Activated T-helper 1 cell treated with anti-CD3 and anti-CD28 coated beads, Interleukin-12 subunit alpha, Interleukin-12 subunit beta, Interleukin-2, Interleukin-4 antibody, amounts not matched to agents 30 ng/mL and 10 ng/mL and 1 ng/mL, durations not matched to agents 14 hours and 24 hours and 36 hours (primary cell): Measurements from ENCODE around the gene ATOH8. TPM values are rescaled to one million over a fixed set of nuclear protein-coding genes. Genes with fewer than 3 reads are reported as not detected.

Source experiments
- DNase-seq: peaks from one replicate; pipeline ENCODE4 v3.0.0; 2021; ENCODE audit warnings: low spot score
- H3K27ac Mint-ChIP-seq: one replicate; pipeline ENCODE4 v1.8.0; 2021; ENCODE audit warnings: mild to moderate bottlenecking, mixed read lengths
- H3K27me3 Mint-ChIP-seq: one replicate; pipeline ENCODE4 v1.8.0; 2022; ENCODE audit warnings: mild to moderate bottlenecking, moderate library complexity, mixed read lengths; ENCODE audit not compliant: insufficient read depth
- H3K36me3 Mint-ChIP-seq: one replicate; pipeline ENCODE4 v1.8.0; 2021; ENCODE audit warnings: low read depth, mixed read lengths
- H3K4me1 Mint-ChIP-seq: one replicate; pipeline ENCODE4 v1.8.0; 2021; ENCODE audit warnings: low read depth, mixed read lengths
- H3K4me3 Mint-ChIP-seq: one replicate; pipeline ENCODE4 v1.8.0; 2021; ENCODE audit warnings: mild to moderate bottlenecking, moderate library complexity, mixed read lengths
- H3K9me3 Mint-ChIP-seq: one replicate; pipeline ENCODE4 v1.8.0; 2021; ENCODE audit warnings: mixed read lengths
- intact Hi-C: fragments of 100-400 bp; cut with micrococcal nuclease; formaldehyde crosslinking; loops from one replicate; pipeline ENCODE4 v1.15.1; 2024
- total RNA-seq: library from RNA; stranded (reverse); gene quantifications from 2 replicates; pipeline ENCODE4 v1.2.3, GENCODE V29; 2022

Gene ATOH8
- total RNA-seq, 1 donor from 2014 or later = 0.47 TPM

DNA sequence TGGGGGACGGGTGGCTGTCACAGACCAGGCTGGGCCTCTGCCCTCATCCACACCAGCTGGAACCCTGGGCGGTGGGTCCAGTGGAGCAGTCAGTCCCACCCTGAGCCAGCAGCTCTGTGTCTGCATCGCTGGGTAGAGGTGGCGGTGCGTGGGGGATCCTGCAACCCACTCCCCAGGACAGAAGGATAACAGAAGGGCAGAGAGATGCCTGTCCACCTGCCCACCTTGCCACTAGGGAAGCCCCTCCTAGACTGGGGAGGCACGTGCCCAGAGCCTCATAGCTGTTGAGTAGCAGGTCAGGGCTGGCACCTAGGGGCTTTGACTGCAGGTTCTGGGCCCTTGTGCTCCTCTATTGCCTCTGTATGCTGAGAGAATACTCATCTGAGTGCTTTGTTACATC is 2.4 kb downstream of the ATOH8 start:
- H3K27ac Mint-ChIP-seq = no peak overlapping the region
- H3K4me1 Mint-ChIP-seq = peaks cover 13% of the 10 kb centered on the region
- intact Hi-C loops = no loop called here

DNA sequence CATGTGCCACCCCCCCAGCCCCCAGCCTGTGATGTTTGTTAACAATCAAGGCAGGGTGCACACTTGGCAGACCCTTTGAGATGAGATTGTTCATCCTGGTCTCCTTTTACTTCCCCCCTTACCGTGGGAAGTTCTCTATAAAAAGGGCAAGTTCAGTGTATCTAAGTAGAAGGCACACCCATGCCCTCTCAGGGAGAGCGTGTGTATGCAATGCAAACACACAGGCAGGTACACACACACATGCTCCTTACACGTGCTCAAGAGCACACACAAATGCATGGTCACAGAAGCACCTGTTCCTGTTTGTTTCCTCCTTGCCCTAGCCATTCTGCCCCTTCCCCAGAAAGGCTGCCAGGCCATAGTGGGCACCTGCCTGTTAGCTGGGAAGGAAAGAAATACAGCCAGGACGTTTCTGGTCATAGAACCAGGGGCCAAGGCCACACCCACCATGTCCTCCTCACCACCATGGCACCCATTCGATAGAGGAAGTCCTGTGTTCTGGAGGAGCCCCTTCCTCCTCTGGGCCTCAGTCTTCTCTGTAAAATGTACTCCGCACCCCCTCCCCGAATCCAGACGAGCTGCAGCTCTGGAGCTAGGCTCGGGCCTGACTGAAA is 3.1 kb downstream of the ATOH8 start:
- peak overlapping the region; percentile 17 for H3K4me3 Mint-ChIP-seq
- no peak for DNase-seq
- intact Hi-C loops = no loop called here
- no peaks in the 10 kb centered on the region for H3K9me3 Mint-ChIP-seq
- peaks cover 13% of the 10 kb centered on the region for H3K4me1 Mint-ChIP-seq
- H3K36me3 Mint-ChIP-seq = no peaks in the 10 kb centered on the region
- H3K27me3 Mint-ChIP-seq = peaks cover 50% of the 10 kb centered on the region
- no peak overlapping the region for H3K27ac Mint-ChIP-seq

More for the DNA sequence above, 2.4 kb downstream of the ATOH8 start:
- Mint-ChIP-seq H3K4me3 (no peak overlapping the region), H3K36me3 (no peaks in the 10 kb centered on the region), H3K9me3 (no peaks in the 10 kb centered on the region), H3K27me3 (peaks cover 55% of the 10 kb centered on the region)
- DNase-seq = no peak

DNA sequence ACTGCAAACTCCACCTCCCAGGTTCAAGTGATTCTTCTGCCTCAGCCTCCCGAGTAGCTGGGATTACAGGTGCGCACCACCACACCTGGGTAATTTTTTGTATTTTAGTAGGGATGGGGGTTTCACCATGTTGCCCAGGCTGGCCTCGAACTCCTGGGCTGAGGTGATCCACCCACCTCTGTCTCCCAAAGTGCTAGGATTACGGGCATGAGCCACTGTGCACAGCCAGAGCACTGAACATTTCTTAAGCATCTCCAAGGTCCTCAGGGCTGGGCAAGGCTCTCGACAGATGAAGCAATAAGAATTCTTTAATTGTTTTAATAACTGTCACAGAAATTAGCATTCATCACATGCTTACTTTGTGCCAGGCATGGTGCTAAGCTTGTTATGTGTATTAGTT is 4.1 kb downstream of the ATOH8 start:
- no peak overlapping the region for H3K27ac Mint-ChIP-seq
- no peaks in the 10 kb centered on the region for H3K9me3 Mint-ChIP-seq
- H3K4me3 Mint-ChIP-seq = no peak overlapping the region
- DNase-seq = no peak
- intact Hi-C loops = no loop called here
- peaks cover 52% of the 10 kb centered on the region for H3K27me3 Mint-ChIP-seq
- H3K36me3 Mint-ChIP-seq = no peaks in the 10 kb centered on the region
- peaks cover 13% of the 10 kb centered on the region for H3K4me1 Mint-ChIP-seq

DNA sequence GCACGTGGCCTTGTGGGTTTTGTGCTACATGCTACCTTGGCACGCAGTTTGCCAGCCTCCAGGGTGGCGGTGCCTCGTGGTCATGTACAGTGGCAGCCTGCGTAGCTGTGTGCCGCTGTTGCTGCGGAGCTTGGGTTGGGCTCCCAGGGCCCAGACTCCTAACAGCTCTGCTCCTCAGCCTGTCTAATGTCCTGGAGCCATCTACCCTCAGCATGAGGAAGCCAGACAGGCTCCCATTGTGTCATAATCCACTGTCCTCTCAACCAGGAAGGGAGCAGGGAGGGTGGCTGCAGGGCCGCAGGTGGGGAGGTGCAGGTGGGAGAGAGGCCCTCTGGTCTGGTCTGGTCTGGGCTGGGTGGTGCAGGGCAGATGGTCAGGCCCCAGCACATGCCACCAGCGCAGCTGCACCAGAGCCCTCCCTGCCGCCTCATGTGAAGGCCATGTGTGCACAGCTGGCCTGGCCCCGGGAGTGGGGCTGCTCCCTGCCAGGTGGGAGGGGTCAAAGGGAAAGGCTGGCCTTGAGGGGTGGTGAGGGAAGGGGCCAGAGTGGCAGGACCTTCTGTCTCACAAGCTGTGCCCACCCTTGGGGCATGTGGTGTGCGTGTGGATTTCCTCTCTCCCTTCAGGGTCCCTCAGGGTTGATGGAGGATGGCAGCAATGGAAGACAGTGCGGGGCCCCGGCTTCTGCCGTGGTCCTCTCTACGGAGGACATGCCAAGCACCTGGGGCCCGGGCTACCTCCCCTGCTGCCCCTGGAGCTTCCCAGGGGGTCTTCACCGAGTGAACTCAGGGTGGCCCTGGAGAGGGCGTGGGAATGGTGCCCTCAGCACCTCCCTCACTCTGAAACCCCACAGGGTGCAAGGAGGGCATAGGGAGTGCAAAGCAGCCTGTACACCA is 4.8 kb downstream of the ATOH8 start:
- H3K9me3 Mint-ChIP-seq = no peaks in the 10 kb centered on the region
- no peak for DNase-seq
- H3K4me1 Mint-ChIP-seq = peaks cover 13% of the 10 kb centered on the region
- intact Hi-C loops = no loop called here
- H3K27me3 Mint-ChIP-seq = peaks cover 53% of the 10 kb centered on the region
- H3K4me3 Mint-ChIP-seq = no peak overlapping the region
- no peak overlapping the region for H3K27ac Mint-ChIP-seq
- H3K36me3 Mint-ChIP-seq = no peaks in the 10 kb centered on the region

DNA sequence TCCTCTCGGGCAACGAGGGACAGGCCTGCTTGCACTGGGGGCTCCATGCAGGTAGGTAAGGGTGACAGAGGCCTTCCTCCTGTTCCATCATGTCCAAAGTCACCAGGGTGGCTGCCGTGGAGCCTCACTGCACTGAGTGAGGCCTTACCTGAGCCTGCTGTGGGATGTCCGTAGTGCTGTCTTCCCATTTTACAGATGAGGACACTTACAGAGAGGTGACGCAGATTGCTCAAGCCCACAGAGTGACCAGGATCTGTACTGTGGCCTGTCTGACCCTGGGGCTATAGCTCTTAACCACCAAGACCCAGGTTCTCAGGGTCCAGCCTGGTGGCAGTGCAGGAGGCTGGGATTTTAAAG is 5.4 kb downstream of the ATOH8 start:
- H3K27ac Mint-ChIP-seq = no peak overlapping the region
- H3K36me3 Mint-ChIP-seq = no peaks in the 10 kb centered on the region
- no peak for DNase-seq
- no peak overlapping the region for H3K4me3 Mint-ChIP-seq
- H3K4me1 Mint-ChIP-seq = peaks cover 13% of the 10 kb centered on the region
- intact Hi-C loops = no loop called here
- no peaks in the 10 kb centered on the region for H3K9me3 Mint-ChIP-seq
- H3K27me3 Mint-ChIP-seq = peaks cover 54% of the 10 kb centered on the region

DNA sequence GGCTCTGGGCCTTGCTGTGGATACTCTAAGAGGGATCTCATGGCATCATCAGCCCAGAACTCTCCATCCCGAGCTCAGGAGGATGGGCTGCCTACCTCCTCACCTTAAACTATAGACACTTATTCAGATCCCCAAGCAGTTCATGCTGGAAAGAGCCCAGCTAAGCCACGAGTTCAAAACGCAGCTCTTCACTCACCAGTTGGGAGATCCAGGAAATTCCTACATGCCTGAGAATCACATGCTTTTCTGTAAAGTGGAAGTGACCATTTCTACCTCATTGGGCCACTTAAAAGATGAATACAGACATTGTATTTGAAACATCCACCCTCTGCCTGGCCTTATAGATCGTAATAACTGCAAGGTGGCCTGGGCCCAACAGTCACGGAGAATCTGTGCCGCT is 6.6 kb downstream of the ATOH8 start:
- Mint-ChIP-seq H3K27ac (no peak overlapping the region), H3K9me3 (no peaks in the 10 kb centered on the region)

DNA sequence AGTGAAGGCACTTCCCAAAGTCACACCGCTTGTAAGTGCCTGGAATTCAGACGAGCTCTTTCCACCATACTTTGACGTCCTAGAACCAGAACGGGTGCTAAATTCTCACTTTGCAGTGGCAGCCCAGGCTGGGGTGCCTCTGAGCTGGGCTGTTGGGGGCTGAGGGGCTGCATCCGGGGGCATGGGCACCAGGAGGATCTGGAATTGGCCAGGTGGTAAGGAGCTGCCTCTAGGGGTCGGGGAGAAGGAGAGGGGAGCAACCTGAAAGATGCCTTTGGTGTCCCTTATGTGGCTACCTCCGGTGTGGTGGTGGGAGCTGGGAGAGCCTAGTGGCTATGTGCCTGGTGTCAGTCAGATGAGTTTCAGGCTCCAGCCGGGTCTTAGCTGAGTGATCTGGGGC is 7.1 kb downstream of the ATOH8 start:
- Mint-ChIP-seq H3K4me1 (peaks cover 5% of the 10 kb centered on the region), H3K4me3 (no peak overlapping the region), H3K36me3 (no peaks in the 10 kb centered on the region), H3K9me3 (no peaks in the 10 kb centered on the region), H3K27ac (no peak overlapping the region), H3K27me3 (peaks cover 58% of the 10 kb centered on the region)
- DNase-seq = no peak
- intact Hi-C loops = no loop called here

More for the DNA sequence above, 6.6 kb downstream of the ATOH8 start:
- intact Hi-C loops = no loop called here
- Mint-ChIP-seq H3K4me1 (peaks cover 7% of the 10 kb centered on the region), H3K36me3 (no peaks in the 10 kb centered on the region), H3K27me3 (peaks cover 57% of the 10 kb centered on the region), H3K4me3 (no peak overlapping the region)
- DNase-seq = no peak

DNA sequence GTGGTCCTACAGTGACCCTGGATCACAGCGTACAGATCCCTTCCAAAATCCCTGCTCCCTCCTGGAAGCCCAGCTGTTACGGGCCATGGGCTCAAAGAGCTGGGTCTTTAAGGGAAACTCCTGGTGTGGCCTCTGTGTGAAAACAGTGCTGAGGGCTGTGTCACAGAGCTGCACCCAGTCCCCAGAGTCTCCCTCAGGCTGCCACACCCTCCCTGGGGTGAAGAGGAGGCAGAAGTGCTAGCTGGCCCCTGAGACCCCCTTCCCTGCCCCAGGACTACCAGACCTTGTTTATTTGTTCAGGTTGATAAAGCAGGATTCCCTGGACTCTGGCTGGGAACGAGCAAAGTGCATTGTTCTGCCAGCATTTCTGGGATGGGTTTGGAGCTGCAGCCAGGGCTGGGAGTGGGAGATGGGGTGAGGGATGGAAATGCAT is 7.7 kb downstream of the ATOH8 start:
- H3K36me3 Mint-ChIP-seq = no peaks in the 10 kb centered on the region
- peaks cover 60% of the 10 kb centered on the region for H3K27me3 Mint-ChIP-seq
- no peak for DNase-seq
- intact Hi-C loops = no loop called here
- H3K4me1 Mint-ChIP-seq = peaks cover 5% of the 10 kb centered on the region
- no peaks in the 10 kb centered on the region for H3K9me3 Mint-ChIP-seq
- H3K4me3 Mint-ChIP-seq = no peak overlapping the region
- no peak overlapping the region for H3K27ac Mint-ChIP-seq

DNA sequence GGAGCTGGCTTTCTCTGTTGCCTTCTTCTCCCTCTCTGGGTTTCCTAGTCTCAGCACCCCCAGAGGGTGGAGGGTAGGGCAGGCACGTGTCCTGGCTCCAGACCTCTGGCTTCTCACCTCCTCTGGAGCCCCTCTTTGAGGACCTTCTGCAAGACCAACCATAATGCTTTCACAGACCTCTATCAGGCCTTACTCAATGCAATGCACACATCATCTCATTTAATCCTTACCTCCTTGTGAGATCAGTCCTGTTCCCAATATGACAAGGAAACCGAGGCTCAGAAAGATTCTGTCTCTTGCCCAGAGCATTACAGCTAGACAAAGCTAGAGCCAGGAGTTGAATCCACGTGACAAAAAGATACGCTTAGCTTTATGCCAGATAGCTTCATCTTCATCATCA is 8.2 kb downstream of the ATOH8 start:
- no peak for DNase-seq
- Mint-ChIP-seq H3K4me1 (peaks cover 5% of the 10 kb centered on the region), H3K36me3 (no peaks in the 10 kb centered on the region), H3K27ac (no peak overlapping the region), H3K9me3 (no peaks in the 10 kb centered on the region), H3K4me3 (no peak overlapping the region), H3K27me3 (peaks cover 56% of the 10 kb centered on the region)
- intact Hi-C loops = no loop called here

DNA sequence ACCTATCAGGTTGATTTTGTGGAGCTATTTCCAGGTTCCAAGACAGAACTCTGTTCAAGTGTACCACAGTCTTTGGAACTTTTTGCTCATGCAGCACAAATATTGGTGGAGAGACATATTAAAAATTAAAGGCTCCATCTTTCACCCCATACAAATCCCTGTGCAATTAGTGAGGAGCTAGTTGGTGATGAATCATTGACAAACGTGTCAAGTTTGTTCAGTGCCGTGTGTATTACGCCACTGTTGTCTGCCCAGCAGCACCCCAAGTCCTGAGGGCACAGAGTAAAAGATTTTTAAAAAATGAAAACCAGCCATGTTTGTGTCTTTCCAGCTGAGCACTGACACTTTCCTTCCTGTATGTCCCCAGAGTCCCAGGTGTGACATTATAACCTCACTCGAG is 9.3 kb downstream of the ATOH8 start:
- Mint-ChIP-seq H3K9me3 (no peaks in the 10 kb centered on the region), H3K27me3 (peaks cover 47% of the 10 kb centered on the region), H3K36me3 (no peaks in the 10 kb centered on the region), H3K4me3 (no peak overlapping the region), H3K4me1 (peaks cover 5% of the 10 kb centered on the region), H3K27ac (no peak overlapping the region)
- intact Hi-C loops = no loop called here
- DNase-seq = no peak

DNA sequence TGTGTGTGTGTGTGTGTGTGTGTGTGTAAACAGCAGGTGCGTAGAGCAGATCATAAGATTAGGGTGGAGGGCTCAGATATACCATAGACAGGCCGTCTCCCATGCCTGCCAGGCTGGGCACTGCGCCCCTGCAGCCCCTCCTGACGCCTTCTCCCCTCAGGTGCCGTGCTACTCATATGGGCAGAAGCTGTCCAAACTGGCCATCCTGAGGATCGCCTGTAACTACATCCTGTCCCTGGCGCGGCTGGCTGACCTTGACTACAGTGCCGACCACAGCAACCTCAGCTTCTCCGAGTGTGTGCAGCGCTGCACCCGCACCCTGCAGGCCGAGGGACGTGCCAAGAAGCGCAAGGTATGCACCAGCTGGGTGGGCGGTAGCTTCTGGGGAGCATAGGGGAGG is 10.0 kb downstream of the ATOH8 start:
- Mint-ChIP-seq H3K4me1 (peaks cover 5% of the 10 kb centered on the region), H3K4me3 (no peak overlapping the region), H3K9me3 (no peaks in the 10 kb centered on the region), H3K36me3 (no peaks in the 10 kb centered on the region), H3K27me3 (peaks cover 47% of the 10 kb centered on the region), H3K27ac (no peak overlapping the region)
- no peak for DNase-seq
- intact Hi-C loops = no loop called here

DNA sequence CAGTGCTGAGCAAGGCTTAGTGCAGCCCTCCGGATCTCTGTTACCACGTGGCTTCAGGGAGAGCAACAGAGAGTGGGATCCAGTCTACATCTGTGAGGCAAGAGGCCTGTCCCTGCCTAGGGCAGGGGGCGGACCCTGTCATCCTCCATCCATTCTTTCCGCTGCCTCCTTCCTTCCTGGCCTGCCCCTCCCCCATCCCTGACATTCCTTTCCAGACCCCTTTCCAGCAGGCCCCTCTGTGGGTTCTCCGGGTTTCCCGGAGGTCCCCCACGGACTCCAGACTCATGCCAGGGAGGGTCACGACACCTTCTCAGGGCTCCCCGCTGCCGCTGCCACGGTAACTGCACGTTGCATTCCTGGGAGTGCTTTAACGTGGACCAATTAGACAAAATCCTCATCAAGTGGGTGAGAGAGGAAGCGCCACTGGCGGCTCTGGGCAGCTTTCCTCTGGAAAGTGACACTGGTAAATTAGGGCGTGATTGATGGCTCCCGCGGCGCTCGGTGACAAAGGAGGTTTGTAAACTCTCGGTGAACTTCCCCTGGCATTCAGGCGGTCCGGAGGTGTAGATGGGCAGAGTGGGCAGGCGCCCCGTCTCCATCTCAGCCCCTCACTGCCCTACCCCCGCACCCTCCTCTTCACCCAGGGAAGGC is 11.4 kb downstream of the ATOH8 start:
- Mint-ChIP-seq H3K9me3 (no peaks in the 10 kb centered on the region), H3K27me3 (peaks cover 47% of the 10 kb centered on the region), H3K27ac (no peak overlapping the region), H3K36me3 (no peaks in the 10 kb centered on the region), H3K4me3 (no peak overlapping the region), H3K4me1 (peaks cover 5% of the 10 kb centered on the region)
- no peak for DNase-seq
- intact Hi-C loops = no loop called here

DNA sequence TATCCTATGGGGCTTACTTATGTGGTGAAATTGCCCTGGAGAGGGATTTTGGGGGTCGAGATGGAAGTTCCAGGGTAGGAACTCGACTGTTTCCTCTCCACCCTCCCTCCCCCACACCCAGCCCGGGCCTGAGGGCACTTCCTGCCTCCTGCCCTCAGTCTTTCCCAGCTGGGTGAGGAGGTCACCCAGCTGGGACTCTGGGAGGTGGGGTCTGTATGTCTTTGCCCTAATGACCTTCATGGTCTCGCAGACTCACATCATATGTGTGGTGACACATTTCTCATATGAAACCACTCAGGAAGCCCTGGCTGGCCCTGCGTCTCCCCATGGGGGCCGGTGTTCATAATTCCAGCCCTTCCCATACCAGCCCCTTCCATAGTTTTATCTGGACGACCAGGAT is 12.4 kb downstream of the ATOH8 start:
- H3K9me3 Mint-ChIP-seq = no peaks in the 10 kb centered on the region
- H3K27ac Mint-ChIP-seq = no peak overlapping the region
- H3K4me3 Mint-ChIP-seq = no peak overlapping the region
- H3K27me3 Mint-ChIP-seq = peaks cover 49% of the 10 kb centered on the region
- DNase-seq = no peak
- H3K36me3 Mint-ChIP-seq = no peaks in the 10 kb centered on the region
- H3K4me1 Mint-ChIP-seq = peaks cover 5% of the 10 kb centered on the region
- intact Hi-C loops = no loop called here
